Limb (tissue), 2 donors: ENCODE results near the gene TRERF1.

Experiments
- DNase-seq, 2 donors: peaks; one replicate each; pipeline ENCODE4 v3.0.0-alpha.2; 2016; ENCODE audit errors: extremely low spot score in 2 of 2

TRERF1 gene

DNA sequence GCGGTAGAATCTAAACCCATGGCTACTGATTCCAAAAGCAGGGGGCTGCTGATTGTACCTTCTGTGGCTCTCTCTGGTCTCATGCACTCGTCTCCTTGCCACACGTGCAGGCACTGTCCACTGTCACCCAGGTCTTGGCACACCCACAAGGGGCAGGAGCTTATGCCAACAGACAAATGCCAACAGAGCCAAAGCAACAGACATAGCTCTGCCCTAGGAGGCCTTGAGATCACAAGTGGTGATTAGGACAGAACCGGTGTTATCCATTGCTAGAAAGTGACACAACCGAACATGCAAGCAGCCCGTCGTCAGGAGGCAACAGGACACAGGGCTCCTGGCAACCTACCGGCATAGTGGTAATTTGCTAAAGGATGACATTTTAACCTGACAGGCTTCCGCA is 197.2 kb downstream of the TRERF1 start:
- DNase-seq = no peak

DNA sequence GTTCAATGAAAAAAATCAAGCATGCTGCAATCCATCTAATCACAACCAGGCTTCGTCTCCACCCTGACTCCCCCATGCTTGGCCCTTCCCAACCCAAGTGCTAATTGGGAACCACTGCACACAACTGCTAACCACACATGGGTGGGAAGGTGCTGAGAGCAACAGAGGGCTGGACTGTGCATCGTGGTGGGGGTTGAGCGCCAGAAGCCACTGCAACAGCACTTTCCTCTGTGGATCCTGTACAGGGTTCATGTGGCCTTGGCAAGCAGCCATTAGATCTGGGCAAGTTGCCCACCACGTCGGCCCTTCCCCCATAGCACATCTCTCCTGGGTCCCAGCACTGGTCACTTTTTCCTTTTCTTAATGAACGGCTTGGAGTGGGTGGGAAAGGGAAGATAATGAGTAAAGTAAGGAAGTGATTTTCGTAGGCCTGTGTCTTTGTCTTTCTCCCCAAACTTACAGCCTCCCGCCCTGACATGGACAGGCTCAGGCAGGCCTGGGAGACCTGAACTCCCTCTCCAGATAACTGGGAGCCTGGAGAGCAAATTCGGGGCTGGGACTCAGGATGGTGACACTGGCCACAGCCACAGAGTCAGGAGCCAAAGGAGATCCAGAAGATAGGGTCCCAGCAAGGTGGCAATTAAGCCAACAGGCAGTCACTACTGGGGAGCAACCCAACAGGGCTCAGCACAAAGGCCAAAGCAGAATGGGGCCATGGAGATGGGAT is 199.7 kb downstream of the TRERF1 start:
- DNase-seq = peak; percentile 50 to 81

GRCh38 chr6:42251500-42251899 is 200.2 kb downstream of the TRERF1 start:
- DNase-seq = peak in 1 of 2 donors; percentile 13

GRCh38 chr6:42250274-42250931 is 201.3 kb downstream of the TRERF1 start:
- no peak for DNase-seq

GRCh38 chr6:42249279-42249678 is 202.4 kb downstream of the TRERF1 start:
- DNase-seq = no peak

DNA sequence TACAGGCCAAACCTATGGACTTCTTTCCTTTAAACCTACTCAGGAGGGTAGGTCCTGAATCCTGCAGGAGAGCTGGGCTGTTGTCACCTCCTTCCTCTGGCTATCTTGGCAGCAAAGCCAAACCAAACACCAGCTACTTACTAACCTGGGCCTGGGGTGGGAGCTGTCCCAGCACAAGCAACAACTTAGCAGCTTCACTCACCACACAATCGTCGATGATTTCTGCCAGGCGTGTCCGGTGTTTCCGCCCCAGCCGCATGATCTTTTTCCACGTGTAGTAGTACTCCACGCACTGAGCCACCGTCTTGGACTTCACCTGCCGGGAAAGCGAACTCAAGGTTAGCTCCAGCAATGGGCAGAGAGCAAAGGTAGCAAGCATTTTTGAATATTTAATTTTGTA is 208.7 kb downstream of the TRERF1 start:
- DNase-seq = no peak

DNA sequence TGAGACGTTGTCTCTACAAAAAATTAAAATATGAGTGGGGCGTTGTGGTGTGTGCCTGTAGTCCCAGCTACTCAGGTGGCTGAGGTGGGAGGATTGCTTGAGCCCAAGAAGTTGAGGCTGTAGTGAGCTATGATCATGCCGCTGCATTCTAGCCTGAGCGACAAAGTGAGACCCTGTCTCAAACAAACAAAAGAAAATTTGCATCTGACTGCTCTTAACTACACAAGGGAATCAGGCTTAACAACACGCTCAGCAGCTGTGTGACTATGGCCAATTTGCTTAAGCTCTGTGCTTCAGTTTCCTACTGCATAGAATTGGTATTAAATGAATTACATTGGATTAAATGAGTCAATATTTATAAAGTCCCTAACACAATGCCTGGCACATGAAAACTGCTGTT is 209.8 kb downstream of the TRERF1 start:
- no peak for DNase-seq

DNA sequence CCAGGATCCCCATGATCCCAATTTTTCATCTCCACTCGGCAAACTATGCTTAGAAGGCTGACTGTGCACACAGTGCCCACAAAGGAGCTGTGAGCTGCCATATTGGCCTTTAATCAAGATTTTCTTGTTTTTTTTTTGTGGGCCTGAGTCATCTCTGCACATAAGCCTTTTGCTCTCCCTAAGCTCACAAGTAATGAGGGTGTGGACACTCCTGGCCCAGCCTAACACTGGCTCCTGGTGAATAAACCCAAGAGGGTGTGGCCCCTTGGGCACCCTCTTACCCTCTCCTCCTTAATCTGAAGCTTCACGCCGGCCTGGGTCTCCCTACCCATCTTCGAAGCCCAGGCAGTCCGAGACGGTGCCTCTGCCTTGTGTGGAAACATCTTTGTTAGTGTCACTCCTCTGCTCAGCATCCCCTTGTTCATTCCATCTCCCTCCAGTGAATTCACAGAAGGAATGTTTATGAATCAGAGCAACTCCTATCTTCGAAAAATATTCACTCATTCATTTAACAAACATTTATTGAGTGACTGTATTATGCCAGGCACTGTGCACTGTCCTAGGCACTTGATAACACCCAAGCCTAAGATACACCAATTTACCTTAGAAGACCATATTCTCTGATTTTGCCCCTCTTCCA is 211.9 kb downstream of the TRERF1 start:
- DNase-seq = no peak

- no peak for DNase-seq
Measured at GRCh38 chr6:42239333-42239732, 212.4 kb downstream of the TRERF1 start.

GRCh38 chr6:42237857-42238256 is 213.9 kb downstream of the TRERF1 start:
- DNase-seq = no peak

- DNase-seq = no peak
Measured at GRCh38 chr6:42236682-42237473, 214.8 kb downstream of the TRERF1 start.

DNA sequence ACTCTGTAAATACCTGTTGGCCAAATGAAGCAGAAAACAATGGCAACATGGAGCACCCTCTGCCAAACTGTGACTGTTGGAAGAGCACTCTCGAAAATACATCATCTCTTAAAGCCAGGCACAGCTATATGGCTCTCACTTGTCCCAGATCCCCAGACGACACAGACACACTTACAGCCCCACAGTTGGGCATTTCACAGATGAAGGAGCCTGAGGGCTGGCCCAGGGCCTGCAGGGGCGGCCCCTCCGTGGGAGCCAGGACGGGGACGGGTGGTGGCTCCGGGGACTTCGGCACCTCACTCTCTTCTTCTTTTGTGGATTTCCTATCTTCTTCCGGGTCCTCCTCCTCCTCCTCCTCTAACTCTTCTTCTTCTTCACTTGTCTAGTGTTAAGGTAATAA is 215.7 kb downstream of the TRERF1 start:
- no peak for DNase-seq

- DNase-seq = no peak
Measured at GRCh38 chr6:42232035-42232434, 219.7 kb downstream of the TRERF1 start.

DNA sequence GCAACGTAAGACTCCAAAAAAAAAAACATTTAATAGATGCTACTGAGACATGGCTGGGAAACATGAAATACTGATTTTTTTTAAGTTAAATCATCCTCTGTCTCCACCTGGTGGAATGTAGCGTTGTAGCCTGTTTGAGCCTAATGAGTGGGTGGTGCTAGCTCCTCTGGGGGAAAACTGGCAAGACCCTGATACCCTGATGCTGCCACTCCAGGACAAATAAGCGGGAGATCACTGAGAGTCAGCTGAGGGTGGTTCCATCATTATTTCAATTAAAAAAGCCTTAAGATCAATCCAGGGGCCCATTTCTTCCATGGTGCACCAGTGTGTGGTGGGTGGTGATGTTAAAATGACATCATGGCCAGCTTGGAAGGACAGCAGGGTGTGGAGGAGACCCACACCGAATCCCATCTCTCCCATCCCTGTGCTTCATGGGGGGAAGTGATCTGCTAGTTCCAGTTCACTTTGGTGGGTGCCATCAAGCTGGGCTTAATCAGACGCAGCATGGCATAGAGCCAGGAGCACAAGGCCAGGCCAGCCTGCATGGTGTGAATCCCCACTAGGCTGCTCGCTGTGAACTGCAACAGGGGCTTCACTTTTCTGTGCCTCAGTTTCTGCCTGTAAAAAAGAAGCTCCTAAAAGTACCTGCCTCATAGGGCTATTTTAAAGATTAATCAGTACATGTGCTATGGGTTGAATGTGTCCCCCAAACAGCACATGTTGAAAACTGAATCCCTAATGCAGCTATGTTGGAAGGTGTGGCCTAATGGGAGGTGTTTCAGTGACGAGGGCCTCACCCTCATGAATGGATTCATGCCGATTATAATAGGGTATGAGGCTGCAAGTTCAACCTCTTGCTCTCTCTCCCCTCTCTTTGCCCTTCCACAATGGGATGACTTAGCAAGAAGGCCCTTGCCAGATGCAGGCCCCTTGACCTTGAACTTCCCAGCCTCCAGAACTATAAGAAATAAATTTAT is 221.1 kb downstream of the TRERF1 start:
- DNase-seq = no peak

DNA sequence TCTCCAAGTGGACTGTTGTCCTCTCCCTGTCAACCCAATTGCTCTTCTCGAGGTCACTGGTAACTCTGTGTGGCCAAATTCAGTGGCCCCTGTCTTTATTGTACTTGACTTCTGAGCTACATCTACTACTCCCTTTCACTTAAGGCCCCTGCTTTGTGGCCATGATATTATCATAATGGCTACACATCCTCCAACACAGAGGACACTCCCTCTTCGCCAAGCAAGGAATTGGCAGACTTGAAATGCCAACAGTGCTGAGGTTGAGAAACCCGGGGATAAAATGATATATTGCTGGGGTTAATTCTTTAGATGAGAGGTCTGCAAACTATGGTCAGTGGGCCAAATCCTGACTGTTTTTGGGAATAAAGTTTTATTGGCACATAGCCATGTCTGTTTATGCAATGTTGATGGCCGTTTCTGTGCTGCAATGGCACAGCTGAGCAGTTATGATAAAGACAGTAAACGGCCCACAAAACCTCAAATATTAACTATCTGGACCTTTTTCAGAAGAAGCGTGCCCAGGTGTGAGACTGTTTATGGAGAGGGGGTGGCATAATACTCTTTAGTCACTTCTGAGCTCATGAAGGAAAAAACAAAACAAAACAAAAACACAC is 222.1 kb downstream of the TRERF1 start:
- no peak for DNase-seq

- no peak for DNase-seq
Measured at GRCh38 chr6:42228305-42228704, 223.4 kb downstream of the TRERF1 start.

DNA sequence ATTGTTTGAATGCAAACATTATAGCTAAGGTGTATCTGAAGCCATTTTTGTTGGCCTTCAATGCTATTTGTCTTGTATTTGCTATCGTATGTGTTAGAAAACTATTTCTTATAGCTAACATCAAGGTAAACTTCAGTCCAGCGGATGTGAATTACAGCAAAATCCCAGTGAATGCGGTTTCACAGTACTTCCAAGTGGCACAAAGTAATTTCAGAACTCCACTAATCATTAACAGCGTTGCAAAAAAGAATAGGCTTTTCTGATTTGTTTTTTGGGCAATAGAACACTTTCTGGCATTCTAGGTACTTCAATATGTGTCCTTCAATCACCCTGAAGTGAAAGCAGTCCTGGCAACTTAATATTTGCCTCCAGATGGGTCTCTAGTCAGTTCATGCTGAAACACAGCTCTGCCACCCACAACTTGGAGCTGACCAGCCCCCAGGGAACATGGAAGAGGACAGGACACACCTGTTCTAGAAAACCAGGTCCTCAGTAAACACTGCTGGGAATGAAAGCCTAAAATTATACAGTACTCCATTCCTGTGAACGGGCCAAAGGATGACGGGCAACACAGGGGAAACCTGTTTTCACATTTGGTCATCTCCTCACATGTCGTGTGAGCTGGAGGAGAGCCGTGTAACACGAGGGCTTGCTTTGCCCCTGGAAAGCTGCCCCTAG is 224.4 kb downstream of the TRERF1 start:
- no peak for DNase-seq

DNA sequence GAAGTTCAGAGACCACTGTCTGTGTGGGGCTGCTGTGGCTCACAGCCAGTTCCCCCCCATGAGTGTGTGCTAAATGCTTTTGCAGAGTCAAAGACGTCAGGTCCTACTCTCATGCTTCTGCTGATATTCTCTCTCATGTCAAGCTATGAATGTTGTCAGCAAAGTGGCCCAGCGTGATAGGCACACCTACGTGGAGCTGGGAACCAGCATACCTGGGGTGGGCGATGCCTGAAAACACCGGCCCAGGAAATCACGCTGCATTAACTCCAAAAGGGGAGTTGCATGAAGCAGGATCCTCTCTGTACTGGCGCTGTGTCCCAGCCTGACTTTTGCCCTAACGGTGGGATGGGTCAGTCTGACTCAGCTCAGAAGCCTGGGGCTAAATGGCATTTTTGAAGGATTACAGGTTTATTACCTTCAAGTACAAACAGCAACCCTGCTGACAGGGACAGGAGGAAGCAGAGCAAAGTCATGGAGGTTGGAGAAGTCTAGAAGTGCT is 225.0 kb downstream of the TRERF1 start:
- no peak for DNase-seq

DNA sequence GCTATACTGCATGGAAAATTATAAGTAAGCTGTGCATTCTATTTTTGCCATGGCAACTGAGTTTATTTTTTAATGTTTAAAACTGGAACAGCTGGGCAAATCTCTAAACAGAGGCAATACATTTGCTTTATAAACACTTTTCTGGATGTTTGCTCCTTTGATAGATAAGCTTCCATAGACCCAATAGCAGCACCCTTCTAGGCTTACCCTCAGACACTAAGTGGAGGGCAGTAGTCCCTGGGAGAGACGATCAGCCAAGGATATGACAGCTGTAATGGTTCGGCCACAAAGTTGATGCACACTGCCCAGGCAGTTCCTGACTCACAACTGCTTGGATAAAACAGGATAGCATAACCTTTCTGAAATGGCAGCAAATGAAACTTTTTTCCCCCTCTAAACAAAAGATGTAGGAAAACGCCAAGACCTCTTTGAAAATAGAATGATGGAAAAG is 225.5 kb downstream of the TRERF1 start:
- DNase-seq = no peak
